Stimulated activated CD4-positive, alpha-beta T cell treated with anti-CD3 and anti-CD28 coated beads, Interleukin-4, amount 100 ng/mL, for 24 hours (primary cell): ENCODE data around the gene OR2A12.
"Not testable (repeated sequence)": the region's sequence is repeated elsewhere in the genome, so short reads cannot be mapped to it uniquely, and the experiment has no call there.

ENCODE experiments used
- DNase-seq: peaks from one replicate; pipeline ENCODE4 v3.0.0-alpha.2; 2020

The OR2A12 gene

DNA sequence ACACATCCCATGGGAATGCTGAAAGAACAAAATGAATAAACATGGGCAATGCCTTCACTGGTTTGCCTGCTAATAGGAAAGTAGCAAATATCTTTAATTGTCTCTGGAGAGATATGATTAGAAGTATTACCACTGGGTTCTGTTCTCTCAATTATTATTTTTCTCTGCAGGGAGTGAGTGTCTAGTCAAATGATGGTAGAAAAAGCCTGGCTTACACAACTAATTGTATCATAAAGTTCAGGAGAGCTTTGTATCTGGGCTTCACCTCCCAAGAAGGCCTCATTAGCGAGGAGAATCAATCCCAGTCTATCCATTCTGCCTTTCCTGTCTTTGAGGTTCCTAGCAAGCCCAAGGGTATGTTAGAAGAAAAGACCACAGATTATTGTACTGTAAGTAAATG is 36.8 kb downstream of the OR2A12 start, which contains the start of gene OR2A14:
TSS of gene OR2A14 (plus strand) at position 301 of the 400 bp plus-strand sequence. CDS start 5,937 bp downstream, outside the sequence.
- DNase-seq = no peak

DNA sequence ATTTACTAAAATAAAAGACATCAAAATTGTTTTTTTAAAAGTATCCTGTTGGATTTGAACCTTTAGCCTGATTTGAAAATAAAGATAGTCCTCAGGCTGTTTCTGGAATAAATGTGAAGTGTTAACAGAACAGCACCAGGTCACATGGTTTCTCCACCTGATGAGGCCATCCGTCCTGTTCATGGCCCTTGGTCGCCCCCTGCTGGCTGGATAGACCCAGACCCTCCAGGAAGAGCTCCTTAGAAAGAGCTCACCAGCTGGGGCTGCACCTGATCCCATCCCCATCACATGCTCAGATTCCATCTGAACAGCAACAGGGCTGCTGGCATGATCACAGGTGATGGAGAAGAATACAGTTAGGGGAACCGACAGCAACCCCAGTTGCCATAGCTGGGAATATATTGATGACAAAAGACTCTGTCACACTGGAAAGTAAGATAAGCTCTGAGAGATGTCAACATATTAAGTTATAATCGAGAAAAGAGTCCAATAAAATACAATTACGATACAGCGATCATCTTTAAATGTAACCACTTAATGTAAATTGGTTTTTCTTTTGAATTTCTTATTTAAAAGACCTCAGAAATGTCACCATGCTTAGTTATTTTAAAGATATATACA is 41.7 kb downstream of the OR2A12 start:
- peak; percentile 93 for DNase-seq

DNA sequence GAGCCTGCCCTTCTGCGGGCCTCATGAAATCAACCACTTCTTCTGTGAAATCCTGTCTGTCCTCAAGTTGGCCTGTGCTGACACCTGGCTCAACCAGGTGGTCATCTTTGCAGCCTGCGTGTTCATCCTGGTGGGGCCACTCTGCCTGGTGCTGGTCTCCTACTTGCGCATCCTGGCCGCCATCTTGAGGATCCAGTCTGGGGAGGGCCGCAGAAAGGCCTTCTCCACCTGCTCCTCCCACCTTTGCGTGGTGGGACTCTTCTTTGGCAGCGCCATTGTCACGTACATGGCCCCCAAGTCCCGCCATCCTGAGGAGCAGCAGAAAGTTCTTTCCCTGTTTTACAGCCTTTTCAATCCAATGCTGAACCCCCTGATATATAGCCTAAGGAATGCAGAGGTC is 43.5 kb downstream of the OR2A12 start:
- DNase-seq = not testable (repeated sequence)

DNA sequence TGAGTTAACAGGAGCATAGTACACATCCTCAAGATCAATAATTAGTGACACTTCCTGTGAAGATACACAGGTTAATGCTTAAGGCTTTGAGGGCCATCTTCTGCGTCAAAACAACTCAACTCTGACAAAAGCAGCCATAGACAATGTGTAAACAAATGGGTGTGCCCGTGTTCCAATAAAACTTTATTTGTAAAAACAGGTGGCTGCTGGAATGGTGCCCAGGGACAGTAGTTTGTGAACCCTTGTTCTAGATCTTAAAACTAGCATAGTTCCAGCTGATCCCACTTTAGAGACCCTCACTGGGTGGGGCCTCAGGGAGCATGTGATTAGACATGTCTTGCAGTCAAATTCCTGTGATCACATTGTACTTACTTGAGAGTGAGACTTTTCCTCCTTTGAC is 44.7 kb downstream of the OR2A12 start:
- DNase-seq = no peak

DNA sequence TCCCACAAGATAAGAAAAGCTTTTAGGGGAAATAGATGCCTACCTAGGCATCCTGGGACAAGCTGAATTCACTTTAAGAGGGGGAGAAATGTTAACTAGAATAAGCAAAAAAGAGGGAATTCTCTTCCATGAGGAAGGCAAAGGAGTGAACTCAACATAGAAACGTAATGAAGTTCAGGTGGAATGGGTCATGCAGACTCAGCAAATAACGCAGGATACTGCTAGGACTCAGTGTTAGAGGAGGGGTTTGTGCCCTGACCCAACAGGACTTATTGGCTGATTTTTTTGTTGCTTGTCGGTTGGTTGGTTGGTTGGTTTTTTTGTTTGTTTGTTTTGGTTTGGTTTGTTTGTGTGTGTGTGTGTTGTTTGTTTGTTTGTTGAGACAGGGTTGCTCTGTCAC is 46.2 kb downstream of the OR2A12 start:
- no peak for DNase-seq

DNA sequence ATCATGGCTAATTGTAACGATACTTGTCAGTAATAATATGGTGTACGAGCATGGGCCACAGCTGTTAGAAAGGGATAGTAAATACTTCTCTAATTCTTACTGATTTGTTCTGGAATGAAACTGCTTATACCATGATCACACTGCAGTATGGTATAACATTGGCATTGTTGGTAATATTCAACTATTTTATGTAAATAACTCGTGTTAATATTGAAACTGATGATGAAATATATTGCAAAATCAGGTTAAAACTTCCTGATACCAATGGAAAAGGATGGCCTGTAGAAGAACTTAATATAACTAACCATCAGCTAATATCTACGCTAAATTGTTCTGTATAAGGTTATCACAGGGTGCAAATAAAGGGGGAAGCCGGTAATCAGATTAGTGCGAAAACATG is 47.2 kb downstream of the OR2A12 start:
- no peak for DNase-seq

DNA sequence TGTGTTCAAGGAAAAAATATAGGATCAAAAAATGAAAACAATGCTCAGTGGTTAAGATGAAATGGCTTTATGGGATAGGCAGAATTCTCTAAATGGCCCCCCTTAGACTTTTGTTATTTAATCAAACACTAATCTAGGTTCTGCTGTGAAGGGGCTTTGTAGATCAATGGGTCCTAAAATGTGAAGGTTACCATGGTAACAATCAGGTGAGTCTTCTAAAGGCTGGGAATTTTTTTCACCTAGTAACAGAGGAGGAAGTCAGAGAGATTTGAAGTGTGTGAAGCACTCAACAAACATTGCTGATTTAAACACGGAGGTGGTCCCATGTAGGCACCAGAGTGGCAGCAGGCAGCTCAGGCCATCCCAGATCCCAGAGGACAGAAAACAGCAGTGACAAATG is 48.0 kb downstream of the OR2A12 start:
- DNase-seq = no peak

DNA sequence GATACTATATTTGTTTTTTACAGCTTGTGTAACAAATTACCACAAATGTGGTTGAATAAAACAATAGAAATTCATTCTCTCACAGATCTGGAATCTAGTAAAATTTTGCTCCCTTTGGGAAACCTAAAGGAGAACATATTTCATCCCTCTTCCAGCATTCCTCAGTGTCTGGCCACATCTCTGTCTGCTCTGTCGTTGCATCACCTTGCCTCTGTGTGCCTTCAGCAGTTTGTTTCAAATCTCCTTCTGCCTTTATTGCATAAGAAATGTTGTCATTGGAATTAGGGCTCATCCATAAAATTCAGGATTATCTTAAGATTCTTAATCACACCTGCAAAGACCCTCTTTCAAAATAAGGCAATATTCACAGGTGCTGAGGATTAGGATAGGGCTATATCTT is 51.4 kb downstream of the OR2A12 start:
- DNase-seq = no peak

DNA sequence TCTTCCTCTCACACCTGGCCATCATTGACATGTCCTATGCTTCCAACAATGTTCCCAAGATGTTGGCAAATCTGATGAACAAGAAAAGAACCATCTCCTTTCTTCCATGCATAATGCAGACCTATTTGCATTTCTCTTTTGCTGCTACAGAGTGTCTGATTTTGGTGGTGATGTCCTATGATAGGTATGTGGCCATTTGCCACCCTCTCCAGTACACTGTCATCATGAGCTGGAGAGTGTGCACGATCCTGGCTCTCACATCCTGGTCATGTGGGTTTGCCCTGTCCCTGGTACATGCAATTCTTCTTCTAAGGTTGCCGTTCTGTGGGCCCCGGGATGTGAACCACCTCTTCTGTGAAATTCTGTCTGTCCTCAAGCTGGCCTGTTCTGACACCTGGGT is 56.1 kb downstream of the OR2A12 start:
- DNase-seq = no peak

DNA sequence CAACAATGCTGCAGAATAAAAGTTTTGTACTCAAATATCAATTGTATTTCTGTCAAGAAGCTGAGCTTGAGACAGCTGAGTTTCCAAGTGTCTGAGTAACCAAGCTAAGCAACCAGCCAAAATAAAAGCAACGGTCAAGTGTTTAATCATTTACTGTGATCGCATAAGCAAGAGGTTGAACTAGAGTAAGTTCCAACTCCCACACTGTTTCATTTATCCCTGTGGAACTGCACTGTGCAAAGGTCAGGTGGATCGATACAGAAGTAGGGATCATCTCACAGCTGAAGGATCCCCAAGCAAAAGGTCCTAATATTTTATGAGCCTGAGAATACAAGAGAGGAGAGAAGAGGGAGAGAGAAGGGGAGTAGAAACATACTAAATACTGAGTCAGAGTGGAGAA is 58.3 kb downstream of the OR2A12 start:
- DNase-seq = no peak

DNA sequence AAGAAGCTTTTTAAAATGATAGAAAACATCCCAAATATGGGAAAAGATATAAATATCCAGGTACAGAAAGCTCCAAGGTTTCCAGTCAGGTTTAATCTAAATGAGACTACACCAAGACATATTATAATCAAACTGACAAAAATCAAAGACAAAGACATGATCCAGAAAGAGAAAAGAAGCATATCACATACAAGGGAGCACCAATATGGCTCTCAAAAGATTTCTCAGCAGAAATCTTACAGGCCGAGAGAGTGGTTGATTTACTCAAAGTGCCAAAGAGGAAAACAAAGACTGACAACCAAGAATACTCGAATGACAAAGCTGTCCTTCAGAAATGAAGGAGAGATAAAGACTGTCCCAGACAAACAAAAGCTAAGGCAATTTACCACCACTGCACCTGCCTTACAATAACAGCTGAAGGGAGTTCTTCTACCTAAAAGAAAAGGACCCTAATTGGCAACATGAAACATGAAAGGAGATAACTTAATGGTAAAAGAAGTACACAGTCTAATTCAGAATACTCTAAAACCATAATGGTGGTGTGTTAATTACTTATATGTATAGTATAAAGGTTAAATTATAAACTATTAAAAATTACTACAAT is 62.2 kb downstream of the OR2A12 start:
- DNase-seq = no peak
